GM23338 (cell line): ENCODE results near the gene BHLHE23.

Source experiments
- EZH2 ChIP-seq: fragments of 200-600 bp; sonication (generic); IDR thresholded peaks from one replicate; pipeline ENCODE4 v1.8.0; 2017; ENCODE audit warnings: antibody characterized with exemption, mild to moderate bottlenecking, low read depth; ENCODE audit not compliant: unreplicated experiment
- EZH2phosphoT487 ChIP-seq: fragments of 200-600 bp; sonication (generic); IDR thresholded peaks from one replicate; pipeline ENCODE4 v1.8.1; 2018; ENCODE audit warnings: antibody characterized with exemption; ENCODE audit not compliant: unreplicated experiment
- POLR2AphosphoS5 ChIP-seq: IDR thresholded peaks from 2 replicates; pipeline ENCODE4 v1.6.1; 2016; ENCODE audit warnings: antibody characterized with exemption, low read depth
- ZNF331 ChIP-seq: fragments of 250-450 bp; sonication (Bioruptor Pico); IDR thresholded peaks from 2 replicates; pipeline ENCODE4 v1.5.0; 2020; ENCODE audit warnings: low read depth, mild to moderate bottlenecking, moderate library complexity
- TF ChIP-seq, protein P1 (sequence below), 2 experiments: fragments of 200-600 bp in 1 of 2; sonication (generic) in 1 of 2; conservative IDR thresholded peaks; 2 replicates each; pipeline versions ENCODE4 v1.5.1 to v1.6.1; 2016 to 2017; ENCODE audit warnings: antibody characterized with exemption in 2 of 2, low read depth in 2 of 2, mild to moderate bottlenecking in 2 of 2, moderate library complexity in 1 of 2
- TF ChIP-seq, protein P2 (sequence below): IDR thresholded peaks from one replicate; pipeline ENCODE4 v1.6.1; 2018; ENCODE audit warnings: antibody characterized with exemption; ENCODE audit not compliant: unreplicated experiment
- TF ChIP-seq, protein P3 (sequence below): IDR thresholded peaks from 2 replicates; pipeline ENCODE4 v1.6.1; 2016; ENCODE audit warnings: antibody characterized with exemption

DNA sequence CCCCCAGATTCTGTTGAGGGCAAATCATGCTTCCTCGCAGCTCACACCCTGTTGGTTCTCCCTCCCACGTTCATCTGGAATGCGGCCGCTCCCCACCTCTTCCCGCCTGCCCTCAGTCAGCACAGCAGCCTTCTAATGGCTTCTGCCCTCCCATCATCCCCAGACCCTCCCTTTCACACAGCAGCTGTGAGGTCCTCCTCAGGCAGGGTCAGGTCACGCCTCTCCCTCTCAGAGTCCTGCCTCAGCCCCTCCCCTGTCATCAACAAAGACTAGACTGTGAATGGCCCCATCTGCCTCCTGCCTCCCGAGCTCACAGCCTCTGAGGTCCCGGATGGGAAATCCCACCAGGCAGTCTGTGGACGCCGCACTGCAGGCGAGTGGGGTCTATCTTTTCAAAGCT, 7.9 kb upstream of the BHLHE23 start:
- no peak for TF ChIP-seq EZH2
- TF ChIP-seq, protein P1, sequence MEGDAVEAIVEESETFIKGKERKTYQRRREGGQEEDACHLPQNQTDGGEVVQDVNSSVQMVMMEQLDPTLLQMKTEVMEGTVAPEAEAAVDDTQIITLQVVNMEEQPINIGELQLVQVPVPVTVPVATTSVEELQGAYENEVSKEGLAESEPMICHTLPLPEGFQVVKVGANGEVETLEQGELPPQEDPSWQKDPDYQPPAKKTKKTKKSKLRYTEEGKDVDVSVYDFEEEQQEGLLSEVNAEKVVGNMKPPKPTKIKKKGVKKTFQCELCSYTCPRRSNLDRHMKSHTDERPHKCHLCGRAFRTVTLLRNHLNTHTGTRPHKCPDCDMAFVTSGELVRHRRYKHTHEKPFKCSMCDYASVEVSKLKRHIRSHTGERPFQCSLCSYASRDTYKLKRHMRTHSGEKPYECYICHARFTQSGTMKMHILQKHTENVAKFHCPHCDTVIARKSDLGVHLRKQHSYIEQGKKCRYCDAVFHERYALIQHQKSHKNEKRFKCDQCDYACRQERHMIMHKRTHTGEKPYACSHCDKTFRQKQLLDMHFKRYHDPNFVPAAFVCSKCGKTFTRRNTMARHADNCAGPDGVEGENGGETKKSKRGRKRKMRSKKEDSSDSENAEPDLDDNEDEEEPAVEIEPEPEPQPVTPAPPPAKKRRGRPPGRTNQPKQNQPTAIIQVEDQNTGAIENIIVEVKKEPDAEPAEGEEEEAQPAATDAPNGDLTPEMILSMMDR (conservative IDR thresholded peaks at IDR 0.05; ENCODE audit: low read depth in 2 of 2), result no peak
- TF ChIP-seq EZH2phosphoT487, result no peak
- TF ChIP-seq, protein P2, sequence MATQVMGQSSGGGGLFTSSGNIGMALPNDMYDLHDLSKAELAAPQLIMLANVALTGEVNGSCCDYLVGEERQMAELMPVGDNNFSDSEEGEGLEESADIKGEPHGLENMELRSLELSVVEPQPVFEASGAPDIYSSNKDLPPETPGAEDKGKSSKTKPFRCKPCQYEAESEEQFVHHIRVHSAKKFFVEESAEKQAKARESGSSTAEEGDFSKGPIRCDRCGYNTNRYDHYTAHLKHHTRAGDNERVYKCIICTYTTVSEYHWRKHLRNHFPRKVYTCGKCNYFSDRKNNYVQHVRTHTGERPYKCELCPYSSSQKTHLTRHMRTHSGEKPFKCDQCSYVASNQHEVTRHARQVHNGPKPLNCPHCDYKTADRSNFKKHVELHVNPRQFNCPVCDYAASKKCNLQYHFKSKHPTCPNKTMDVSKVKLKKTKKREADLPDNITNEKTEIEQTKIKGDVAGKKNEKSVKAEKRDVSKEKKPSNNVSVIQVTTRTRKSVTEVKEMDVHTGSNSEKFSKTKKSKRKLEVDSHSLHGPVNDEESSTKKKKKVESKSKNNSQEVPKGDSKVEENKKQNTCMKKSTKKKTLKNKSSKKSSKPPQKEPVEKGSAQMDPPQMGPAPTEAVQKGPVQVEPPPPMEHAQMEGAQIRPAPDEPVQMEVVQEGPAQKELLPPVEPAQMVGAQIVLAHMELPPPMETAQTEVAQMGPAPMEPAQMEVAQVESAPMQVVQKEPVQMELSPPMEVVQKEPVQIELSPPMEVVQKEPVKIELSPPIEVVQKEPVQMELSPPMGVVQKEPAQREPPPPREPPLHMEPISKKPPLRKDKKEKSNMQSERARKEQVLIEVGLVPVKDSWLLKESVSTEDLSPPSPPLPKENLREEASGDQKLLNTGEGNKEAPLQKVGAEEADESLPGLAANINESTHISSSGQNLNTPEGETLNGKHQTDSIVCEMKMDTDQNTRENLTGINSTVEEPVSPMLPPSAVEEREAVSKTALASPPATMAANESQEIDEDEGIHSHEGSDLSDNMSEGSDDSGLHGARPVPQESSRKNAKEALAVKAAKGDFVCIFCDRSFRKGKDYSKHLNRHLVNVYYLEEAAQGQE, result no peak
- no peak for TF ChIP-seq ZNF331 (CRISPR knock-in tag)
- TF ChIP-seq, protein P3, sequence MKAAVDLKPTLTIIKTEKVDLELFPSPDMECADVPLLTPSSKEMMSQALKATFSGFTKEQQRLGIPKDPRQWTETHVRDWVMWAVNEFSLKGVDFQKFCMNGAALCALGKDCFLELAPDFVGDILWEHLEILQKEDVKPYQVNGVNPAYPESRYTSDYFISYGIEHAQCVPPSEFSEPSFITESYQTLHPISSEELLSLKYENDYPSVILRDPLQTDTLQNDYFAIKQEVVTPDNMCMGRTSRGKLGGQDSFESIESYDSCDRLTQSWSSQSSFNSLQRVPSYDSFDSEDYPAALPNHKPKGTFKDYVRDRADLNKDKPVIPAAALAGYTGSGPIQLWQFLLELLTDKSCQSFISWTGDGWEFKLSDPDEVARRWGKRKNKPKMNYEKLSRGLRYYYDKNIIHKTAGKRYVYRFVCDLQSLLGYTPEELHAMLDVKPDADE, result 0 out of 2 replicates have a peak, but pooled peaks have one; percentile 1
- peak; percentile 52 for TF ChIP-seq POLR2AphosphoS5
